Measurements from ENCODE around the gene PLCD1. TPM values are rescaled to one million over a fixed set of nuclear protein-coding genes. Genes with fewer than 3 reads are reported as not detected.
"Not testable (repeated sequence)": the region's sequence is repeated elsewhere in the genome, so short reads cannot be mapped to it uniquely, and the experiment has no call there.

PLCD1 gene
- 10 to 100 TPM; 20.0 to 22.7 (median 21.6) TPM for polyA plus RNA-seq (ENCODE audit: insufficient read length in 4 of 4)

DNA sequence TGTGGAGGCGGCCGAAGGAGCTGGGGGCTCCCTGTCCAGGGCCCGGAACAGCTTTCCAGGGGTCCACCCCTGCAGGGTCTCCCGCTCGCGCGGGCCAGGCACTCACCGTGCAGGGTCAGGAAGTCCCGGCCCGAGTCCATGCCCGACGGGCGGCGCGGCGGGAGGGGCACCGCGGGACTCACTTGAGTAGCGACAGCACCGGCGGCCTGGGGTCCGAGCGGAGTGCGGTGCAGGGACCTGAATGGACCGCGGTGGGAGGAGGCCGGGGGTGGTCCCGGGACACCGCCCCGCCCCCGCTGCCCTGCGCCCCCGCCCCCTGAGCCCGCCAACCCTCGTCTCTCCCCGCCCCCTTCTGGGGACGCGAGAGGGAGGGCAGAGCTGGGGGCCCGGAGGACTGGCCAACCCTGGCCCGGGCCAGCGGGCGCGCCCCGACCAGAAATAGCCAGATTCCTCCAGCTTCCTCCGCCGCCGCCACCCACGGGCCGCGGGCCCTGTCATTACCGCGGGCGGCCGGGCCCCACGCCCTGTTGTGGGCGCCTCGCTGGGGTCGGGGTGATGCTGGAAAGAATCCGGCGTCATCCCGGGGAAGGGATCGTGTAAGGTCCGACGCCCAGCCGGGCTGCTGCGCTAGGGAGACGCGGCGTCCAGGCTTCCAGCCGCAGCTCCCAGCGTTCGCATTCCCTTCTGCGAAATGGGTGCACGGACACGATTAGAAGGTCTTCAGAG is at the start of gene PLCD1:
TSS of gene PLCD1 (minus strand) at position 243 of the 726 bp plus-strand sequence. CDS start at position 140, 103 bp downstream.
- peak; percentile 39 to 71 (median 64) for DNase-seq (ENCODE audit: low read depth in 4 of 4, low spot score in 3 of 4)

DNA sequence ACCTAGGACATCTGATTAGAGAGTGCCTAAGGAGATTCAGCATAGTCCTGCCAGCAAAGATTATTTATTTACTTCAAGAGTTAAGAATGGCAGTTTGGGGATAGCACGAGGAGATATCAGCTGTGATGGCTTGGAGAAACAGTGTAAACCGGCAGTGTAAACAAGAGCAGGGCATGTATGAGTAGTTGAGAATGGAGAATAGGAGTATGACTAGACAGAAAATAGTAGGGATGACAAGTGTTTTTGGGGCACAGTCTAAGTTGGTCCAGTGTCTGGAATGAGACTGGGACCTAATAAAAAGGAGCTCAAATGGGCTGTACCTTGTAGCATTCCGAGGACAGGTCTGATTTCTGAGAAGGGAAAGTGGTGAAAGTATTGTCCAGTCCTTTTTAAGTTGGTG is 47.6 kb upstream of the PLCD1 start:
- not testable (repeated sequence) for DNase-seq (ENCODE audit: low read depth in 4 of 4, low spot score in 3 of 4)

DNA sequence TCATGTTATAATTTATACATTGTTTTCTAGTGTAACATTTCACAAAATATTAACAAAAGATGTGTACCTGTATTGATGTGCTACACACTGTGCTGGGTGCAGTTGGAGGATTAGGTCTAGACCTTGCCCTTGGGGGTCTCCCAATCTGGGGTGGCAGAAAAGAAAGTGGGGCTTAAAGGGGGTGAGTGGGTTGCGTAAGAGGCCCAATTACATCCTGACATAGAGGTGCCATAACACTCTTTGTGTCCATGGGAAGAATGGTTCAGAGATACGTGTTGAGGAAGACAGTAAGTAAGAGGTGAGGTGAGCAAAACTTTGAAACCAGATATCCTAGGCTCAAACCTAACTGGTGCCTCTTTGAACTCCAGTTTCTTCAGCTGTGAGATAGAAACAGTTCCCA is 40.6 kb upstream of the PLCD1 start:
- DNase-seq (ENCODE audit: low read depth in 4 of 4, low spot score in 3 of 4): no peak

DNA sequence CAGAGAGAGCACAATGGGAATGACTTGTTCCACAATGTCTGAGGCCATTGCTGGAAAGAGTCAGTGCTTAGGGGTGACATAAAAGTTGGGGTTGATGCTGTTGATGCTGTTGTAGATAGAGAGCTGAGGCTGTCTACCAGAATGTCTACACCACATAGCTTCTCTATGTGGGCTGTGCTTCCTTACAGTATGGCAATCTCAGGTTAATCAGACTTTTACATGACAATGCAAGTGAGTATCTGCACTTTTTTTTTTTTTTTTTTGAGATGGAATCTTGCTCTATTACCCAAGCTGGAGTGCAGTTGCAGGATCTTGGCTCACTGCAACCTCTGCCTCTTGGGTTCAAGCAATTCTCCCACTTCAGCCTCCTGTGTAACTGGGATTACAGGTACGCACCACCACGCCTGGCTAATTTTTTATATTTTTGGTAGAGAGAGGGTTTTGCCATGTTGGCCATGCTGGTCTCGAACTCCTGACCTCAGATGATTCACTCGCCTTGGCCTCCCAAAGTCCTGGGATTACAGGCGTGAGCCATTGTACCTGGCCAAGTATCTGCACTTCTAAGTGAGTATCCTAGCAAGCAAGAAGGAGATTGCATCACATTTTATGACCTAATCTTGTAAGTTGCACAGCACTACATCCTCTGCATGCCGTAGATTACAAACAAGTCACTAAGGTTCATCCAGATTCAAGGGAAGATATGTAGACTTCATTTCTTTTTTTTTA is 38.2 kb upstream of the PLCD1 start:
- DNase-seq (ENCODE audit: low read depth in 4 of 4, low spot score in 3 of 4): no peak

DNA sequence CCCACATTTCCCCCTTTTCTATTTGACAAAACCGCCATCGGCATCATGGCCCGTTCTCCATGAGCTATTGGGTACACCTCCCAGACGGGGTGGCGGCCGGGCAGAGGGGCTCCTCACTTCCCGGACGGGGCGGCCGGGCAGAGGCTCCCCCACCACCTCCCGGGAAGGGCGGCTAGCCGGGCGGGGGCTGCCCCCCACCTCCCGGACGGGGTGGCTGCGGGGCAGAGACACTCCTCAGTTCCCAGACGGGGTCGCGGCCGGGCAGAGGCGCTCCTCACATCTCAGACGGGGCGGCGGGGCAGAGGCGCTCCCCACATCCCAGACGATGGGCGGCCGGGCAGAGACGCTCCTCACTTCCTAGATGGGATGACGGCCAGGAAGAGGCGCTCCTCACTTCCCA is 35.0 kb upstream of the PLCD1 start:
- DNase-seq (ENCODE audit: low read depth in 4 of 4, low spot score in 3 of 4): not testable (repeated sequence)

DNA sequence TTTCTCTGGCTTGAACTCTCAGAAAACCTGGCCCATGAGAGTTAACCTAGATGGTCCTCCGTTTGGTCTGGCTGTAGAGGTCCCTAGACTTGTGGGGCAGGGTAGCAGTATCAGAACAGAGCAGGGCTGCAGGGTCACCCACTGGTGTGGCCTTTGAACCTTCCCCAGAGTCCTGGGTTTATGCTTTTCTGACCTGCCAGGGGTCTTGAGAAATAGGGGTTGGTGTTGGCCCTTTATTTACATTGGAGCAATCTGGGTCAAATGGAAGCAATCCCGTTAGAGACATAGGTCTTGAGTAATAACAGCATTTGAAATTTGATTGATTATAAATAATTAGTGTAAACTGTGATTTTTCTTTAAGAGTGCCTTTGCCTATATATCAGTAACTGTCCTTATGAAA is 33.4 kb upstream of the PLCD1 start:
- DNase-seq (ENCODE audit: low read depth in 4 of 4, low spot score in 3 of 4): no peak

DNA sequence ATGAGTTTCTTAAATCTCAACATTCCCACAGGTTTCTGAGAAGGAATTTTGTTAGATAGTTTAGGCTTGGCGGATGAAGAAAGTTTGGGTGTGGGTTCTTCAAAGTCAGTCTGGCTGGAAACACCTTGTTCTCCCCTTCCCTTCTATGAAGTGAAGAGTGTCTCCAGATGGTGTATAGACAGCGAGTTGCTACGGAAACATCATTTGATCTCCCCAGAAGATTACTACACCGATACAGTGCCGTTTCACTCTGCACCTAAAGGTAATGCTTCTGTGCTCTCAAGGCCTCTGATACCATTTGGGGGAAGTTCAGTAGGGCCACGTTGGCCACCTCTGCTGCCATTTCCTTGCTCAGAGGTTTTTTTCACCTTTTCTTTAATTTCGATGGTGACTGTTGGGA is 30.1 kb upstream of the PLCD1 start:
- no peak for DNase-seq (ENCODE audit: low read depth in 4 of 4, low spot score in 3 of 4)

DNA sequence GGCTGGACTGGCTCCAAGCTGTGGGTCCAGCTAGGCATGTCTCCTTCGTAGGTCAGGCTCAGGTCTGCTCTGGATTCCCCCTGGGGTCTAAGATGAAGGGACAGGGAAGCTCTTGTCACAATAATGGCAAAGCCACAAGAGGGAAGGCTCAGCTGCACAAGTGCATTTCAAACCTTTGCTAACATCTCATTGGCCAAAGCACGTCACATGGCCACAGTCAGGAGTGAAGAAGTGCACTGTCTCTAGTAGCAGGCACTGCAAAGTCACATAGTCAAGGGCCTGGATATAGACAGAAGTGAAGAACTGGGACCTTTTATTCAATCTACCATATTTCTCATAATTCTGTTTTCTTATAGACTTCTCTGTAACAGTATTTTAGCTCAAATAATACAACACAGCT is 29.7 kb upstream of the PLCD1 start:
- DNase-seq (ENCODE audit: low read depth in 4 of 4, low spot score in 3 of 4): no peak

DNA sequence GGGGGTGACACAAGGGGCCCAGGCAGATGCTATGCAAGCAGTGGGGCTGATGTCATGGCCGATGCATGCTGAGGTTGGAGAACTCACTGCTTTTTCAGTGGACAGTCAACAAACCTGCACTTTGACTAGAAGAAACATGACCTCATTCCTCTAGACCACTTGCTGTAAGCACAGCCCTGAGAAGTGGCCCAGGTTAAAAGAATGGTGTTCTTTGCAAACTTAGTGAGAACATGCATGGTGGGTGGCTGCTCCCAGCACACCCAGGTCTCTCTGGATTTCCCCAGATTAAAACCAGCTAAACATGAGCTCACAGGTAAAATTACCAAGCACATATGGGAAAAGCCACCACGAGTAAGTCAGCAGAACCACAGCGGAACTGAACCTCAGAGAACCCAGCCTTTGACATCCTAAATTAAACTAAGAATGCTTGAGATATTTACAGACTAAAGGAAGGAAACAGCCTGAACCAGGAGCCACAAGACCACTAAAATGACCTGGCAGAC is 25.1 kb upstream of the PLCD1 start:
- no peak for DNase-seq (ENCODE audit: low read depth in 4 of 4, low spot score in 3 of 4)

DNA sequence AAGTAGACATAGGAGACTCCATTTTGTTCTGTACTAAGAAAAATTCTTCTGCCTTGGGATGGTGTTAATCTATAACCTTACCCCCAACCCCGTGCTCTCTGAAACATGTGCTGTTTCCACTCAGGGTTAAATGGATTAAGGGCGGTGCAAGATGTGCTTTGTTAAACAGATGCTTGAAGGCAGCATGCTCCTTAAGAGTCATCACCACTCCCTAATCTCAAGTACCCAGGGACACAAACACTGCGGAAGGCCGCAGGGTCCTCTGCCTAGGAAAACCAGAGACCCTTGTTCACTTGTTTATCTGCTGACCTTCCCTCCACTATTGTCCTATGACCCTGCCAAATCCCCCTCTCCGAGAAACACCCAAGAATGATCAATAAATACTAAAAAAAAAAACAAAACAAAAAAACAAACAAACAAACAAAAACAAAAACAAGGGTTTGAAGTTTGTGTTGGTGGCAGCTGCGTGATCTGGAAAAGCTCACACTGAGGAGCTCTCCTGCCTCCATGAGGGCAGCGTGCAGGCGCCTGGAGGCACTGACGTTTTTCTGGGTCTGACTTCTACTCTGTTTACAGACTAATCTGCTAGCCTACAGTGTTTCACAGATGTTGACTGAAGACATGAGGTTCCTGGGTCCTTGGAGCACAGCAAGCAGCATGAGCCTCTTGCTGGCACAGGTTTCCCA is 24.5 kb upstream of the PLCD1 start:
- not testable (repeated sequence) for DNase-seq (ENCODE audit: low read depth in 4 of 4, low spot score in 3 of 4)

DNA sequence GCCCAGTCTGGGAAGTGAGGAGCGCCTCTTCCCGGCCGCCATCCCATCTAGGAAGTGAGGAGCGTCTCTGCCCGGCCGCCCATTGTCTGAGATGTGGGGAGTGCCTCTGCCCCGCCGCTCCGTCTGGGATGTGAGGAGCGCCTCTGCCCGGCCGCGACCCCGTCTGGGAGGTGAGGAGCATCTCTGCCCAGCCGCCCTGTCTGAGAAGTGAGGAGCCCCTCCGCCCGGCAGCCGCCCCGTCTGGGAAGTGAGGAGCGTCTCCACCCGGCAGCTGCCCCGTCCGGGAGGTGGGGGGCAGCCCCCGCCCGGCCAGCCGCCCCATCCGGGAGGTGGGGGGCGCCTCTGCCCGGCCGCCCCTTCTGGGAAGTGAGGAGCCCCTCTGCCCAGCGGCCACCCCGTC is 23.8 kb upstream of the PLCD1 start:
- DNase-seq (ENCODE audit: low read depth in 4 of 4, low spot score in 3 of 4): not testable (repeated sequence)

DNA sequence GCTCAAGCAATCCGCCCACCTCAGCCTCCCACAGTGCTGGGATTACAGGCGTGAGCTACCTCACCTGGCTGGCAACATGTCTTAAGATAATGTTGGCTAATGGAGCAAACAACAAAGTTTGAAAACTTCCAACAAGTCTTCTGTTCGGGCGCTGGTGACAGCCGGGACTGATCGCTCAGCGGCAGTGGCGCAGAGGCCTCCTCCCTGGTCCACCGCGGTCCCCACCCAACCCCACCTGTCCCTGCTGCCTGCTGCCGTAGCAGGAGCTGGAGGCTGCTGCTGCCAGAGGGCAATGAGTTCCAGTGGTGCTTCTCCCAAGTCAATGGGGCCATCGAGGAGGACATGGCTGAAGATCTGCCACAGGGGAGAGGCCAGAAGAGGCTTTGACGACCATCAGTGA is 21.7 kb upstream of the PLCD1 start:
- no peak for DNase-seq (ENCODE audit: low read depth in 4 of 4, low spot score in 3 of 4)

DNA sequence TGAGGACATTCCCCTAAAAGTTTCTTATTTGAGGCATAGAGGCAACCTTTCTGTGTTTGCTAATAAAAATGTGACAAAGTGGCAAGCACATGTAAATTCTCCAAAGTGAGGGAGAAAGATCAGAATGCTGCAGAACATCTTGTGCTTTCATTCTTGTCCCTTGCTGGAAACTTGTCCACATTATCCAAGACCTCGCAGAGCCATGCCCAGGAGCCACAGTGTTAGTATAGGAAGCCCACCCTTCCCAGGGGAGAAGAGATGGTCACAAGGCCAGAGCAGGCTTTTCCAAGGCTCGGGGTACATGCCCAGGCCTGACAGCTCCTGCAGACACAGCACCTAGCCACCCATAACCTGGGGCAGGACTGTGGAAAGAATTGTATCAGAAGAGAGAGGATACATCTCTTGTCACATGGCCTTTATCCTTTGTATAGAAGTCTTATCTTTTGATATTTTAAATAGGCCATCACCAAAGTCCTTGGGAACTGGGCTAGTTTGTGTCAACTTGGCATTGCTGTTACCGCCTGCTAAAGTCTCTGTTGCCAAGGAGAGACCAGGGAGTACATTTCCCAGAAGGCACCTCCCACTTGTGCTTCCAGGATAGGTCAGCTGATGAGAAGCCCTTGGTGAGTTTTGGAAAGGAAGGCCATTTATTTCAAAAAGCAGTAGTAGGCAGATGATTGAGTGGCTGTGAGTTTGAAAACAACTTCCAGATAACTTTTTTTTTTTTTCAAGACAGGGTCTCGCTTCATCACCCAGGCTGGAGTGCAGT is 20.1 kb upstream of the PLCD1 start:
- no peak for DNase-seq (ENCODE audit: low read depth in 4 of 4, low spot score in 3 of 4)

DNA sequence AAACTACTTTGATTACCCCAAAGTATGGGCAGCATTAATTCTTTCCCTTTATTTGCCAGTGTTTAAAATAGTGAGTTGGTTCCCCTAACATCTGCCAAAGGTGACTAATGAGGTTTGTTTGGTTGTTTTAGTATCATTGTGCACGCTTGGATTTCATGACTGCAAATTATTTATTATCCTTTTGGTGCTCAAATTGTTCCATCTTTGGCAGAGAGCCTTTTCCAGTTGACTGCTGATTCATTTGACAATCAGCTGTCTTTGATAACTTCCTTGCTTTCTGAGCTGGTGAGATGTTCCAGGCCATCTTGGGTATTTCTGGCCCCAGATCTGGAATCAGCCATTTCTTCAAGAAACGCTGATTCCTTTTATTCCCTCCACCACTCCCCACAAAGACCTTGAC is 18.5 kb upstream of the PLCD1 start:
- no peak for DNase-seq (ENCODE audit: low read depth in 4 of 4, low spot score in 3 of 4)

DNA sequence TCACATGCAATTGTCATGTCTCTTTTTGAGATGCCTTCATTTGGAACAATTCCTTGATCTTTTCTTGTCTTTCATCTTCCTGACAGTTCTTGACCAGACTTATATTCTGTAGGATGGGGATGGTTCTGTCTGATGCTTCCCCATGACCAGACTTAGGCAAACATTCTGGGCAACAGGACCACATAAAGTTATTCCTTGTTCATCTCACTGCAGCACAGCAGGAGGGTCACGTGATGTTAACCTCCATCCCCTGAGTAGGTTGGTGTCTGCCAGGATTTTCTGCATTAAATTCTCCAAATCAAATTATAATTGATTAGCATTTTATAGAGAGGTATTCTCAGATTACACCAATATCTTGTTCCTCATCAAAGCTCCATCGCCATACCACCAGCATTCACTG is 17.4 kb upstream of the PLCD1 start:
- DNase-seq (ENCODE audit: low read depth in 4 of 4, low spot score in 3 of 4): no peak

DNA sequence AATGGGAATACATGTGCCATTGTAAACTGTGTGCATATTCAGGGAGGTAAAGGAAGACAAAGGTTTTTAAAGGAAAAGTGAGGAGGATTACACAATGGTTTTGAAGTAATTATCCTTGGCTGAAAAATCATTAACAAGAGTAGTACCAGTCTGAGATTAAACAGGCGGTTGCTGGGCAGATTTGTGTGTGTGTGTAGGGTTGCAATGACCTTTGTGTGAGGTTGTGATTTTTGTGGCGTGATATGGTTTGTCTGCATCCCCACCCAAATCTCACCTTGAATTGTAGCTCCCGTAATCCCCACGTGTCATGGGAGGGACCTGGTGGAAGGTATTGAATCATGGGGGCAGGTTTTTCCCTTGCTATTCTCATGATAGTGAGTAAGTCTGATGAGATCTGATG is 16.6 kb upstream of the PLCD1 start:
- no peak for DNase-seq (ENCODE audit: low read depth in 4 of 4, low spot score in 3 of 4)

DNA sequence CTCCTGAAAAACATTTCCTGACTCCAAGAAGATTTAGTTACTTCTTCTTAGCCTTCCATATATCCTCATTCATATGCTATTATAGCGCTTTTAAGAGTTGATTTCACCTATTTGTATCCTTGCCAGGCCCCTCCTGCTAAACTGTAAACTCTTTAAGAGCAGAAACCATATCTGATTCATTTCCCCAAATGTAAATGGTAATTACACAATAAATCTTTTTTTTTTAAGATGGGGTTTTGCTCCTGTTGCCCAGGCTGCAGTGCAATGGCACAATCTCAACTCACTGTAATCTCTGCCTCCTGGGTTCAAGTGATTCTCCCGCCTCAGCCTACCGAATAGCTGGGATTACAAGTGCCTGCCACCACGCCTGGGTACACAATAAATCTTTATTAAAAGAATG is 14.0 kb upstream of the PLCD1 start:
- no peak for DNase-seq (ENCODE audit: low read depth in 4 of 4, low spot score in 3 of 4)

DNA sequence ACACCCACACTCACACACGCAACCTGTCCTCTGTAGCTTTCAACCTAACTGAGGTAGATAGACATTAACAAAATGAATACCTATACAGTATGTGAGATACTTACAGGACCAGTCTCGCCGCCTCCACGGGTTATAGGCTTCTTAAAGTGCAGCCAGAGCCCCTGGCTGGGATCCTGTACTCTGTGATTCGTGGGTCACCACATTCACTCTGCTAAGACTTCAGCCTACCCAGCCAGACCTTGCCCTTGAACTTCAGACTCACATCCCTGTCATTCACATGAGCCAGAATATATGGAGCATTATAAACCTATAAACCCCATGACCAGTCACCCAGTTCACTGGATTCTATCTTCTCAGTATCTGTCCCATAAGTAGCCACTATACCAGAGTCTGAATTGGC is 11.0 kb upstream of the PLCD1 start:
- no peak for DNase-seq (ENCODE audit: low read depth in 4 of 4, low spot score in 3 of 4)

DNA sequence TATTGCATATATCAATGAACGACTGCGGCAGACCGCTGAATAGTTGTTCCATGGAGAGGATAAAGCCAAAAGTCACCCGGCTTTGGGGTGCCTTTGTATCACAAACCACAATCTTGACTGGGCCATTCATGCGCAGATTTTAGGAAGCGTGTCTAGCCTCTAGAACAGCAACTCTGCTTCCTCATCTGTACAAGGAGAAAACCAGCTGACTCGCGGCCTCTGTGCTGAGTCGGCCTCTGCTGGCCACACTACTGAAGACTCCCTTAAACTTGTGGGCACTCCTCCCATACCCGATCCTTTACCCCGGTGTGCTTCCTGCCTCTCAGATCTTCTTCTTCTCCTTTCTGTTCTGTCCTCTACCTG is 10.4 kb upstream of the PLCD1 start:
- no peak for DNase-seq (ENCODE audit: low read depth in 4 of 4, low spot score in 3 of 4)

DNA sequence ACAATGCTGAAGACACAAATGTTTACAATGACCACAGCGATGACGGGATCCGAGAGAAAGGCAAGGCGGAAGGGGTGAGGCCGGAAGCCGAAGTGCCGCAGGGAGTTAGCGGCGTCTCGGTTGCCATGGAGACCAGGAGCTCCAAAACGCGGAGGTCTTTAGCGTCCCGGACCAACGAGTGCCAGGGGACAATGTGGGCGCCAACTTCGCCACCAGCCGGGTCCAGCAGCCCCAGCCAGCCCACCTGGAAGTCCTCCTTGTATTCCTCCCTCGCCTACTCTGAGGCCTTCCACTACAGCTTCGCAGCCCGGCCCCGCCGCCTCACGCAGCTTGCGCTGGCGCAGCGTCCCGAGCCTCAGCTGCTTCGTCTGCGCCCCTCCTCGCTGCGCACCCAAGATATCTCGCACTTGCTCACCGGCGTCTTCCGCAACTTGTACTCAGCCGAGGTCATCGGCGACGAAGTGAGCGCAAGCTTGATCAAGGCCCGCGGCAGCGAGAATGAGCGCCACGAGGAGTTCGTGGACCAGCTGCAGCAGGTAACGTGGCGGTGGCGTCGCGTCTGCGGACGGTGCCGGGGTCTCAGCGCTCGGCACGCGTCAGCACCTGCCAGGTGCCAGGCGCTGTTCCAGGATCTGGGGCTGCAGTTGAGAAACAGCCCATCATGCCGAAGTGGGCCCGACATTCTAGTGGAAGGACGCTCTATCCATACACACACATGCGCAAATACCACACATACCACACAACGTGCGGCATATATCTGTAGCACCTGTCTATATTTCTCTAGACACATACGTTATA is 9.9 kb upstream of the PLCD1 start, which contains the start of gene DLEC1:
TSS of gene DLEC1 (plus strand) at position 108 of the 798 bp plus-strand sequence. CDS start at position 126, 18 bp downstream.
- DNase-seq (ENCODE audit: low read depth in 4 of 4, low spot score in 3 of 4): peak in 2 of 4 donors; percentile 42 to 55

Data from right renal pelvis (tissue), 4 donors.